SK-N-SH treated with all-trans-retinoic acid at 6 μM for 48 hours (cell line): ENCODE measurements around the gene UST.
A peak's percentile ranks its signal among the peaks of the same experiment; 100 is the strongest.

Source experiments
- ATAC-seq: fragments of 200-7000 bp; cut with Tn5 transposase; 3 replicates; pipeline ENCODE4 v1.9.1; 2020; ENCODE audit warnings: mild to moderate bottlenecking, moderate library complexity
- ARNTL ChIP-seq: fragments of 450-650 bp; formaldehyde crosslinking; IDR thresholded peaks from 2 replicates; pipeline ENCODE4 v1.5.0; 2020; ENCODE audit warnings: low read depth, mild to moderate bottlenecking, moderate library complexity, borderline replicate concordance
- BACH2 ChIP-seq: fragments of 250-450 bp; sonication (Bioruptor Pico); IDR thresholded peaks from 2 replicates; pipeline ENCODE4 v1.9.0; 2021; ENCODE audit warnings: mild to moderate bottlenecking, borderline replicate concordance
- CSDC2 ChIP-seq: fragments of 250-450 bp; sonication (Bioruptor Pico); IDR thresholded peaks from 2 replicates; pipeline ENCODE4 v1.5.0; 2020; ENCODE audit warnings: mild to moderate bottlenecking, moderate library complexity
- ESRRG ChIP-seq: fragments of 250-450 bp; sonication (Bioruptor Pico); IDR thresholded peaks from 2 replicates; pipeline ENCODE4 v1.6.1; 2021; ENCODE audit warnings: mild to moderate bottlenecking
- GLIS3 ChIP-seq: fragments of 250-450 bp; sonication (Bioruptor Pico); IDR thresholded peaks from 2 replicates; pipeline ENCODE4 v1.5.0; 2020; ENCODE audit warnings: mild to moderate bottlenecking, moderate library complexity
- ISL1 ChIP-seq: fragments of 250-450 bp; sonication (Bioruptor Pico); IDR thresholded peaks from 2 replicates; pipeline ENCODE4 v2.1.2; 2022; ENCODE audit warnings: mild to moderate bottlenecking, moderate library complexity
- PPARA ChIP-seq: fragments of 250-450 bp; sonication (Bioruptor Pico); IDR thresholded peaks from 2 replicates; pipeline ENCODE4 v1.5.0; 2020; ENCODE audit warnings: mild to moderate bottlenecking, borderline replicate concordance
- RARB ChIP-seq: fragments of 250-450 bp; sonication (Bioruptor Pico); IDR thresholded peaks from 2 replicates; pipeline ENCODE4 v1.8.0; 2021; ENCODE audit warnings: mild to moderate bottlenecking, moderate library complexity
- SNAI2 ChIP-seq: fragments of 250-450 bp; sonication (Bioruptor Pico); IDR thresholded peaks from 2 replicates; pipeline ENCODE4 v1.5.0; 2020; ENCODE audit warnings: mild to moderate bottlenecking, moderate library complexity
- TCF4 ChIP-seq: fragments of 250-450 bp; sonication (Bioruptor Pico); IDR thresholded peaks from 2 replicates; pipeline ENCODE4 v1.8.0; 2021; ENCODE audit warnings: mild to moderate bottlenecking, moderate library complexity, borderline replicate concordance
- TOX ChIP-seq: fragments of 250-450 bp; sonication (Bioruptor Pico); IDR thresholded peaks from 2 replicates; pipeline ENCODE4 v1.8.0; 2021; ENCODE audit warnings: mild to moderate bottlenecking, moderate library complexity, borderline replicate concordance
- ZFP30 ChIP-seq: fragments of 450-650 bp; formaldehyde crosslinking; IDR thresholded peaks from 2 replicates; pipeline ENCODE4 v1.5.0; 2022; ENCODE audit warnings: mild to moderate bottlenecking, moderate library complexity
- ZNF8 ChIP-seq: fragments of 450-650 bp; formaldehyde crosslinking; IDR thresholded peaks from 2 replicates; pipeline ENCODE4 v1.5.0; 2020; ENCODE audit warnings: mild to moderate bottlenecking, moderate library complexity
- TF ChIP-seq, protein P1 (sequence below): fragments of 250-450 bp; sonication (Bioruptor Pico); IDR thresholded peaks from 2 replicates; pipeline ENCODE4 v1.8.0; 2020; ENCODE audit warnings: mild to moderate bottlenecking, moderate library complexity, borderline replicate concordance
- TF ChIP-seq, protein P2 (sequence below): fragments of 250-450 bp; sonication (Bioruptor Pico); IDR thresholded peaks from 2 replicates; pipeline ENCODE4 v1.5.1; 2021; ENCODE audit warnings: mild to moderate bottlenecking, moderate library complexity
- TF ChIP-seq, protein P3 (sequence below): fragments of 250-450 bp; sonication (Bioruptor Pico); IDR thresholded peaks from 2 replicates; pipeline ENCODE4 v1.8.0; 2021; ENCODE audit warnings: low read depth, mild to moderate bottlenecking, moderate library complexity, borderline replicate concordance
- TF ChIP-seq, protein P4 (sequence below): fragments of 250-450 bp; sonication (Bioruptor Pico); IDR thresholded peaks from 2 replicates; pipeline ENCODE4 v1.5.0; 2020; ENCODE audit warnings: mild to moderate bottlenecking, moderate library complexity

UST gene

DNA sequence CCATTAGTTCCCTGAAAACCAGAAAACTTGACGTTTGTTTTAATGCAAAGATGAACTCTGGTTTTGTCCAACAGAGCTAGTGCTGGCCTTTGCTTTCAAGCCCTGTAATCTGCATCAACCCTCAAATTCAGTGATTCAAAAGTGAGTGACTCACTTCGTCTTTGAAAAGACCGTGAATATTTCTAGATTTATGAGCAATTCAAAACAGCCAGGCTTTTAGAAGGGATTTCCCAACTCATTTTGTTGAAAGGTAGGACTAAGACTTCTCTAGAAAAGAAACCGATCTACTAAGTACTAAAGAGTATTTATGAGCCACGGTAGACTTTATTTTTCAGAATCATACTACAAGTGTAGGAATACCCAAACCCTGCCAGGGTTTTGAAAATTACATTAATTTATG, 121.5 kb downstream of the UST start:
- TF ChIP-seq, protein P1, sequence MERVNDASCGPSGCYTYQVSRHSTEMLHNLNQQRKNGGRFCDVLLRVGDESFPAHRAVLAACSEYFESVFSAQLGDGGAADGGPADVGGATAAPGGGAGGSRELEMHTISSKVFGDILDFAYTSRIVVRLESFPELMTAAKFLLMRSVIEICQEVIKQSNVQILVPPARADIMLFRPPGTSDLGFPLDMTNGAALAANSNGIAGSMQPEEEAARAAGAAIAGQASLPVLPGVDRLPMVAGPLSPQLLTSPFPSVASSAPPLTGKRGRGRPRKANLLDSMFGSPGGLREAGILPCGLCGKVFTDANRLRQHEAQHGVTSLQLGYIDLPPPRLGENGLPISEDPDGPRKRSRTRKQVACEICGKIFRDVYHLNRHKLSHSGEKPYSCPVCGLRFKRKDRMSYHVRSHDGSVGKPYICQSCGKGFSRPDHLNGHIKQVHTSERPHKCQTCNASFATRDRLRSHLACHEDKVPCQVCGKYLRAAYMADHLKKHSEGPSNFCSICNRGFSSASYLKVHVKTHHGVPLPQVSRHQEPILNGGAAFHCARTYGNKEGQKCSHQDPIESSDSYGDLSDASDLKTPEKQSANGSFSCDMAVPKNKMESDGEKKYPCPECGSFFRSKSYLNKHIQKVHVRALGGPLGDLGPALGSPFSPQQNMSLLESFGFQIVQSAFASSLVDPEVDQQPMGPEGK (CRISPR knock-in tag): no peak
- TF ChIP-seq ESRRG (CRISPR knock-in tag) (no peak), SNAI2 (CRISPR knock-in tag) (no peak), GLIS3 (CRISPR knock-in tag) (no peak), TOX (no peak), ZNF8 (CRISPR knock-in tag) (no peak), ZFP30 (CRISPR knock-in tag) (no peak), PPARA (CRISPR knock-in tag) (no peak), TCF4 (CRISPR knock-in tag) (no peak), CSDC2 (CRISPR knock-in tag) (no peak), ARNTL (CRISPR knock-in tag) (no peak), BACH2 (no peak), RARB (CRISPR knock-in tag) (no peak)
- TF ChIP-seq, protein P2, sequence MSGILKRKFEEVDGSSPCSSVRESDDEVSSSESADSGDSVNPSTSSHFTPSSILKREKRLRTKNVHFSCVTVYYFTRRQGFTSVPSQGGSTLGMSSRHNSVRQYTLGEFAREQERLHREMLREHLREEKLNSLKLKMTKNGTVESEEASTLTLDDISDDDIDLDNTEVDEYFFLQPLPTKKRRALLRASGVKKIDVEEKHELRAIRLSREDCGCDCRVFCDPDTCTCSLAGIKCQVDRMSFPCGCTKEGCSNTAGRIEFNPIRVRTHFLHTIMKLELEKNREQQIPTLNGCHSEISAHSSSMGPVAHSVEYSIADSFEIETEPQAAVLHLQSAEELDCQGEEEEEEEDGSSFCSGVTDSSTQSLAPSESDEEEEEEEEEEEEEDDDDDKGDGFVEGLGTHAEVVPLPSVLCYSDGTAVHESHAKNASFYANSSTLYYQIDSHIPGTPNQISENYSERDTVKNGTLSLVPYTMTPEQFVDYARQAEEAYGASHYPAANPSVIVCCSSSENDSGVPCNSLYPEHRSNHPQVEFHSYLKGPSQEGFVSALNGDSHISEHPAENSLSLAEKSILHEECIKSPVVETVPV (CRISPR knock-in tag): no peak
- TF ChIP-seq, protein P3, sequence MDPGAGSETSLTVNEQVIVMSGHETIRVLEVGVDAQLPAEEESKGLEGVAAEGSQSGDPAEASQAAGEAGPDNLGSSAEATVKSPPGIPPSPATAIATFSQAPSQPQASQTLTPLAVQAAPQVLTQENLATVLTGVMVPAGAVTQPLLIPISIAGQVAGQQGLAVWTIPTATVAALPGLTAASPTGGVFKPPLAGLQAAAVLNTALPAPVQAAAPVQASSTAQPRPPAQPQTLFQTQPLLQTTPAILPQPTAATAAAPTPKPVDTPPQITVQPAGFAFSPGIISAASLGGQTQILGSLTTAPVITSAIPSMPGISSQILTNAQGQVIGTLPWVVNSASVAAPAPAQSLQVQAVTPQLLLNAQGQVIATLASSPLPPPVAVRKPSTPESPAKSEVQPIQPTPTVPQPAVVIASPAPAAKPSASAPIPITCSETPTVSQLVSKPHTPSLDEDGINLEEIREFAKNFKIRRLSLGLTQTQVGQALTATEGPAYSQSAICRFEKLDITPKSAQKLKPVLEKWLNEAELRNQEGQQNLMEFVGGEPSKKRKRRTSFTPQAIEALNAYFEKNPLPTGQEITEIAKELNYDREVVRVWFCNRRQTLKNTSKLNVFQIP (CRISPR knock-in tag): no peak
- TF ChIP-seq, protein P4, sequence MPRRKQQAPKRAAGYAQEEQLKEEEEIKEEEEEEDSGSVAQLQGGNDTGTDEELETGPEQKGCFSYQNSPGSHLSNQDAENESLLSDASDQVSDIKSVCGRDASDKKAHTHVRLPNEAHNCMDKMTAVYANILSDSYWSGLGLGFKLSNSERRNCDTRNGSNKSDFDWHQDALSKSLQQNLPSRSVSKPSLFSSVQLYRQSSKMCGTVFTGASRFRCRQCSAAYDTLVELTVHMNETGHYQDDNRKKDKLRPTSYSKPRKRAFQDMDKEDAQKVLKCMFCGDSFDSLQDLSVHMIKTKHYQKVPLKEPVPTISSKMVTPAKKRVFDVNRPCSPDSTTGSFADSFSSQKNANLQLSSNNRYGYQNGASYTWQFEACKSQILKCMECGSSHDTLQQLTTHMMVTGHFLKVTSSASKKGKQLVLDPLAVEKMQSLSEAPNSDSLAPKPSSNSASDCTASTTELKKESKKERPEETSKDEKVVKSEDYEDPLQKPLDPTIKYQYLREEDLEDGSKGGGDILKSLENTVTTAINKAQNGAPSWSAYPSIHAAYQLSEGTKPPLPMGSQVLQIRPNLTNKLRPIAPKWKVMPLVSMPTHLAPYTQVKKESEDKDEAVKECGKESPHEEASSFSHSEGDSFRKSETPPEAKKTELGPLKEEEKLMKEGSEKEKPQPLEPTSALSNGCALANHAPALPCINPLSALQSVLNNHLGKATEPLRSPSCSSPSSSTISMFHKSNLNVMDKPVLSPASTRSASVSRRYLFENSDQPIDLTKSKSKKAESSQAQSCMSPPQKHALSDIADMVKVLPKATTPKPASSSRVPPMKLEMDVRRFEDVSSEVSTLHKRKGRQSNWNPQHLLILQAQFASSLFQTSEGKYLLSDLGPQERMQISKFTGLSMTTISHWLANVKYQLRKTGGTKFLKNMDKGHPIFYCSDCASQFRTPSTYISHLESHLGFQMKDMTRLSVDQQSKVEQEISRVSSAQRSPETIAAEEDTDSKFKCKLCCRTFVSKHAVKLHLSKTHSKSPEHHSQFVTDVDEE (CRISPR knock-in tag): no peak
- ATAC-seq: peak; percentile 58

DNA sequence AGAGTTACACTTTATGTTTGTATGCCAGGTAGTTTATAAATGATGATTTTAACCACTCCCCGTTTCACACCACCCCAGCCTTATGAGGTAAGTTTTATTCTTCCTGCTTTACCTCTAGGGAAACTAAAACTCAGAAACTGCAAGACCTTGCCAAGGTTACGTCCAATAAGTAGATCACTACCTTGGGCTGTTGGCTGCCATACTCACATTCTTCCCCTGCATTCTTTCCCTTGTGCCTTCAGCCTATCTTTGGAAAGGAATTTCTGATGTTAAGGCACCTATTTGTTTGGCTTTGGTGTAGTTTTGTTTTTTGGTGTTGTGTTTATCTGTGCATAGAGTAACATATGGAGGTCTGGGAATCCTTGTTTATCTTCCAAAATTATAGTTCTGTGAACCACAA, 122.1 kb downstream of the UST start:
- TF ChIP-seq, protein P2 (CRISPR knock-in tag): no peak
- TF ChIP-seq PPARA (CRISPR knock-in tag) (no peak), ZFP30 (CRISPR knock-in tag) (no peak), ISL1 (no peak), GLIS3 (CRISPR knock-in tag) (no peak), ESRRG (CRISPR knock-in tag) (no peak), SNAI2 (CRISPR knock-in tag) (no peak)
- peak; percentile 53 for ATAC-seq

DNA sequence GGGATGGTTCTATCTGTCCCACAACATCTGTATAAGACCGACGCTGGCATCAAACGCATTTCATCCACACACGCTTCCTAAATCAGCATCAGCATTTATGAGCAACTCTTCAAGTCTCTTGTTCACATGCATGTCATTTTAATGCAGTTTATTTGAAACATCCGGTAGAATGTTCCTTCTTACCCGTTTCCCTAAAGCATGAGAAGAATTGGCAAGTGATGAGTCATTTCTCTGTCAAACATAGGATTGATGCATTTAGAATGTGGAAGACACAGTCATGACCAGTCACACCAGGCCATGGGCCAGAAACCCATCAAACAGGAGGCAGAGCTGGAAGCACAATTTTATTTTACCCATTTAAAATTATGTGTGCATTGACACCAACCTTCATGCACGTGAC, 122.8 kb downstream of the UST start:
- peak; percentile 81 for ATAC-seq
- TF ChIP-seq PPARA (CRISPR knock-in tag) (no peak), ESRRG (CRISPR knock-in tag) (no peak), CSDC2 (CRISPR knock-in tag) (no peak)
- TF ChIP-seq, protein P1 (CRISPR knock-in tag): no peak
- TF ChIP-seq, protein P2 (CRISPR knock-in tag): no peak
